Gastrocnemius medialis (tissue), 4 donors: ENCODE data around the gene DSN1.

Experiments
- CTCF ChIP-seq, 5 experiments: fragments of 450-650 bp in 3 of 5; fragments of 200-600 bp in 2 of 5; sonication (generic) in 2 of 5; IDR thresholded peaks in 4 of 5; conservative IDR thresholded peaks in 1 of 5; 1 replicate in 4 of 5; 2 replicates in 1 of 5; pipeline ENCODE4 v1.5.1; 2016 to 2019; ENCODE audit warnings: antibody characterized with exemption in 5 of 5, mild to moderate bottlenecking in 3 of 5, moderate library complexity in 3 of 5
- POLR2A ChIP-seq, 2 donors: fragments of 450-650 bp; IDR thresholded peaks; one replicate each; pipeline ENCODE4 v1.6.1; 2017; ENCODE audit warnings: antibody characterized with exemption in 2 of 2, mild to moderate bottlenecking in 2 of 2, moderate library complexity in 2 of 2

- TF ChIP-seq POLR2A (IDR thresholded peaks at IDR 0.05) (no peak), CTCF (IDR thresholded peaks at IDR 0.05 in 4 of 5, conservative IDR thresholded peaks at IDR 0.05 in 1 of 5) (no peak)
Observed at GRCh38 chr20:36741072-36741471, 32.5 kb downstream of the DSN1 start.
